ENCODE results near the gene KDM4E.
"Not testable (repeated sequence)": the region's sequence is repeated elsewhere in the genome, so short reads cannot be mapped to it uniquely, and the experiment has no call there.

KDM4E gene

DNA sequence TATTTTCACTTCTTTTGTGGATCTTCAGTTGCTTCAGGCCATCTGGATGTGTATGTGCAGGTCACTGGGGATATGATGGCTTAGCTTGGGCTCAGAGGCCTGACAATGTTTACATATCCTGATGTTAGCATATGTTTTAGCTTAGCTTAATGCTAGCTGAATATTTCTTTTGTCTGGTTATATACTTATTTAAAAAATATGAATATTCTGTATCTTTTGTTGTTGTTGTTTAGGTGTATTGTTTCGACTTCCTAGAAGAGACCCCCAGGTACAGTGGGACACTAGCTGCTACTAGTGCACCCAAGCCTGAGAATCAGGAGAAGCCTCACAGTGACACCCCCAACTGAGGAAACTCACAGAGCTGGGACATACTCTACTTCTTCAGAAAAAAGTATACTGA lies at the start of gene KDM4E:
Gene KDM4E, plus strand, starts transcription at position 301 of the 400 bp plus-strand sequence. CDS start 300 bp downstream, outside the sequence.
- DNase-seq: no peak

DNA sequence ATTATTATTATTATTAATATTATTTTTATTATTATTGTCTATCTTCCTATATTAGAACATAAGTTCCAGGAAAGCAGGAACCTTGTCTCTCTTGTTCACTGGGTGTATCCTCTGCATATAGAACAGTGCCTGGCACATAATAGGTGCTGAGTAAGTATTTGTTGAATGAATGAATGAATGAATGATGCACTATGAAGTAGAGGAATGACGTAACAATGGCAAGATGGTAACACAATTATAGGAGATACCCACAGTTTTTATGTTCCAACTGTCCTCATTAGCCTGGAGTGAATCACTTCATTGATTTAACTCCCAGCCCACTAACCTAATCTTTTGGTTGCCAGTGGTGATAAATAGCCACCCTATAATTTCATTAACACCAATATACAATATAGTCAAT lies 49.5 kb upstream of the KDM4E start:
- no peak for DNase-seq

DNA sequence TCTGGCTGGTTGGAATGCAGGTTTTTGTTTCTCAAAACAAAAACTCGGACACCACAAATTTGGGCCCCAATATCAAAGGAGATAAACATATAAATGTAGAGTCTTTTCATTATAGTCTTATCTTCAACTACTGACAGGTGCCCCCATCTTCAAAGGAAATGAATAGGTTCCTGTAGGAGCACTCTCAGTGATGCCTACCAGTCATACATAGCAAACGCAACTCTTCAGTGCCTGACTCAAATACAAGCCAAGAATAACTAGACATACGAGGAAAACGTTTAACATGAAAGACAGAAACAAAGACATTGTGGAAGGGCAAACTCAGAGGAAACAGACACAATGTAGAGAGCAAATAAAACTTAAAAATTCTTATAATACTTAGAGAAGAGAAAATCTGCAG lies 37.7 kb upstream of the KDM4E start:
- DNase-seq: no peak

DNA sequence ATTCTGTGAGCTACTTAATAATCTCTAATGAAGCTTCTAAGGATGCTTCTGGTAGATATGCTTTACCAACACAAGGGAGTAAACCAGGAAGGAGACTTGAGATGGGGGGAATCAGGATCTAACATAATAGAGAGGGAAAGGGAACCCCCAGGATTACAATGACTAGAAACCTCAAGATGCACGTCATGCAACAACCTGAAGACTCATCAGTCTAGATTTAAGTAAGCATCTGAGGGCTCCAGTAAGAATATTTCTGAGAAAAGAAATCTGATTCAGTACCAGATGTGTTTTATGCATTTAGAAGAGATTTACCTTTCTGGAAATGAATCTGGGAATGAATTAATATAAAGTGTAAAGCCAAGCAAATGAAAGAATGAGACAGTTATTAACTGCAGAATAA lies 36.3 kb upstream of the KDM4E start:
- no peak for DNase-seq

DNA sequence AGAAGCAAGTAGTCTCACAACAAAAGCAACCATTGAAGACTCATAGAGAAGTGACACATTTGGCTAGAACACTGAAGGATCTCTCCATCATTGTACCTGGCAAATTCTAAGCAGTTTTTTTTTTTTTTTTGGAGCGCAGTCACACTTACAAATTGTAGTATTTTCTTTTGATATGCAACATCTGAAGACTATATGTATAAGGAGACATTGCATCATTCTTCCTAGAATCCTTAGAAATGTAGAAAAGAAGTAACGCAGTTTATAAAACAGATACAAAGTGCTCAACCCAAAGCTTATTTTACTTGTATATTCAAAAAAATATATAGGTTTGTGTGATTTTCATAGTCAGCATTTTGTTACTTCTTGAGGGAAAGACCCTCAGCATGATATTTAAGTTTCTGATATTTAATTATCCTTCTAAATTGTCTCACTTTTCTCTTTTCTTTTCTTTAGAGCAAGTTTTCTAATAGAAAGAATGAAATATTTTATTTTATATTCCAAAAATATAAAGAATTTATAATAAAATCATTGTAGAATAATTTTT lies 31.6 kb upstream of the KDM4E start:
- no peak for DNase-seq

DNA sequence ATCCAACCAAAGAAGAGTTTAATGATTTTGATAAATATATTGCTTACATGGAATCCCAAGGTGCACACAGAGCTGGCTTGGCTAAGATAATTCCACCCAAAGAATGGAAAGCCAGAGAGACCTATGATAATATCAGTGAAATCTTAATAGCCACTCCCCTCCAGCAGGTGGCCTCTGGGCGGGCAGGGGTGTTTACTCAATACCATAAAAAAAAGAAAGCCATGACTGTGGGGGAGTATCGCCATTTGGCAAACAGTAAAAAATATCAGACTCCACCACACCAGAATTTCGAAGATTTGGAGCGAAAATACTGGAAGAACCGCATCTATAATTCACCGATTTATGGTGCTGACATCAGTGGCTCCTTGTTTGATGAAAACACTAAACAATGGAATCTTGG lies 27.6 kb upstream of the KDM4E start:
- DNase-seq: no peak

DNA sequence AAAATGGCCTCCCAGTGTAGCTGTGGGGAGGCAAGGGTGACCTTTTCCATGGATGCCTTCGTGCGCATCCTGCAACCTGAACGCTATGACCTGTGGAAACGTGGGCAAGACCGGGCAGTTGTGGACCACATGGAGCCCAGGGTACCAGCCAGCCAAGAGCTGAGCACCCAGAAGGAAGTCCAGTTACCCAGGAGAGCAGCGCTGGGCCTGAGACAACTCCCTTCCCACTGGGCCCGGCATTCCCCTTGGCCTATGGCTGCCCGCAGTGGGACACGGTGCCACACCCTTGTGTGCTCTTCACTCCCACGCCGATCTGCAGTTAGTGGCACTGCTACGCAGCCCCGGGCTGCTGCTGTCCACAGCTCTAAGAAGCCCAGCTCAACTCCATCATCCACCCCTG lies 26.8 kb upstream of the KDM4E start:
- DNase-seq: no peak

DNA sequence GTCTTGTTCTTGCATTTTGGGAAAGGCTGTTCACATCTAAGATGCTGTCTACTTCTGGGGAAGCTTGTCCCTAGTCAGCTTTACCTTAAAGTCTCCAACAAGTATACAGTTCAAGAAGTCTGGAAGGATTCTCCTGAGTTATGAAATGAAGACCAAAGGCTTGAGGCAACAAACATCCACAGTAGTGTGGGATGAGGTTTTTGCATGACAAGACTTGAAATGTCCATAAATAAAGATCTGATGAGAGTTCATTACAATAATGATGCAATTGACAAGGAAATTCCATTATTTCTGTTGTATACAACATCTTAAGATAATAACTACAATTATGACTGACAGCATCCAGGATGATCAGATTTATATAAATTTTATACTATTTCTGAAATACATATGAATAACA lies 21.3 kb upstream of the KDM4E start:
- DNase-seq: no peak

DNA sequence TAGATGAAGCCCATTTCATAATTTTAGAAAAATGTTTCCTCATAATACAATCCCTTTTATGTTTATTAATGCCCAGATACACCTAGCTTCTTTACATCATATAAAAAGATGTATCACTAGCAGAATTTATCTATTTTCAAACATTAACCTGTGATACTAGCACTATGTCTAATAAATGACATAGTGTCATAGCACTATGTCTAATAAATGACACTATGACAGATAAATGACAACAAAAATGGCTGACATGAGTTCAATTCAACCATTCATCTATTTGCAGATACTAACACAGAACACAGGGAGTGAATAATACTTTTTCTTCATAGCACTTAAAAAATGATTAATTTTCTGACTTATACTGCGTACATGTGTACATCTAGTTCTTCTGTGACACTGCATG lies 19.4 kb upstream of the KDM4E start:
- DNase-seq: no peak

DNA sequence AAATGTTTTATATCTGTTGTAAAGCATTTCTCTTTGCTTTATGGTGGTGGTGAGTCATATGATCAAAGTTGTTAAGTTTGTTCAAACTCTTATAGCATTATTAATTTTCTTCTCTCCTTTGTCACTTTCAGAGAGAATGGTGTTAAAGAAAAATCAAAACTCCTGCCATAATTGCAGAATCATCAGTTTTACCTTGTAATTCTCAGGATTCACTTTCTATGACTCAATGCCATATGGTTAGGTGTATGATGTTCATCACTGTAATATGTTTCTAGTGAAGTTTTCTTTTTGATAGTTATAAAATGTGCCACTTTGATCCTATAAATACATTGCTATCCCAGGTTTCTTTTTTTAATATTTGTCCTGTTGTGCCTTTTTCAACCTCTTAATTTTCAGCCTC lies 13.7 kb upstream of the KDM4E start:
- DNase-seq: no peak

DNA sequence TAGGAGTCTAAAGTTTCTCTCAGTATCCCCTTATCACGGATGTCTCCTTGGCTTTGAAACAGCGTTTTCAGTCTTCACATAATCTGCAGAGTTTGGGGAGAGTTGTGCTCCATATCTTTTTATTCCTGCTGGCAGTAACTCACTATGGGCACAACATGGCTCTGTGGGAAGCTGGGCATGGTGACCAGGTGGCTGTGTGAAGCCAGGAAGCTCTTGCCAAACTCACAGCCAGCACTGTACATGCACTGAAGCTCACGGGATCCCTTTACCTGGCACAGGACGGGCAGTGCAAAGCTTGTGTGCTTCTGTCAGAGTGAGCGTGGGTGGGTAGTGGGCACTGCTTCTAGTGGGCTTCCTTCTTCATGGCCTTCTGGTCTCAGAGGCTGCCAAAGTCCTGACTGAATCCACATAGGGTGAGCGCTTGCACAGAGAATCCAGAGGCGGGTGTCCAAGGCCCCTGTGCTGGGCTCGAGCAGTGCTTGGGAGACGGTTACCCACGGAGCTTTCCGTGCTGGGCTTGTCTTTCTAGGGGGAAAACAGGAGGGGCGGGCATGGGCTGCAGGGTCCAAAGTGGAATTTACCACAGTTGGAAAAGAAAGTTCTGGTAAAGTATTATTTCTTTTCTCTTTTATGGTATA lies 10.8 kb upstream of the KDM4E start:
- no peak for DNase-seq

DNA sequence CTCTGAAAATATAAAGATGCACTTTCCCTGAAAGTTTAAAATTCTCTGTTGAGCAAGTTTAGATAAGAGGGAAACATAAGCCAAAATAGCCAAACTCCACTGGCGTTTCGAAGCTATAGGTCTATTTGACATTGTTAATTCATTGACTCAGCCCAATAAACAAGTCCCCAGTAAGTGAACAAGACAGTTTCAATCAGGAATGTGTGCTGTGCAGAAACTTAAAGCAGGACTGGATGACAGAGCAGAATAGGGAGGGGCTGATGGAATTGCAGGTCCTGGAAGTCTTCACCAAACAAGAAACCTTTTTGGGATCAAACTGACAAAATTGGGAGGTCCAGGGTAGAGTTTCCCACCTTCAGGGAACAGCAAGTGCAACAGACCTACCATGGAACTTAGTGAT lies 8.9 kb upstream of the KDM4E start:
- DNase-seq: no peak

DNA sequence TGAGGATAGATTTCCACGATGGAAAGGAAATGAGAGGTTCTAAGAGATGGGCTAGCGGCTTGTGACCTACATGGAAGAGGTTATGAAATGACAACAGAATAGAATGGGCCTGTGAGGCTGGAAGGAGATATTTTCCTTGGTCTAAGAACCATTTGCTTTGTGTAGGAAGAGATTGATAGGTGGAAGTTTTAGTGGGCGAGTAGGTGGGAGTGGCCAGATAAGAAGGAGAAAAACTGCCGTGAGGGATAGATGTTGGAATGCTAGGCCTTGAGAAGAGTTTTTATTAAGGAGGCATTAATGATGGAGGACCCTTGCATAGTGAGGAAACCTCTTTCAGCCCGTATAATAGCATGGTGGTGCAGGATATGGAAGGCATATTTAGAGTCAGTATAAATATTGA lies 3.6 kb upstream of the KDM4E start:
- DNase-seq: not testable (repeated sequence)

DNA sequence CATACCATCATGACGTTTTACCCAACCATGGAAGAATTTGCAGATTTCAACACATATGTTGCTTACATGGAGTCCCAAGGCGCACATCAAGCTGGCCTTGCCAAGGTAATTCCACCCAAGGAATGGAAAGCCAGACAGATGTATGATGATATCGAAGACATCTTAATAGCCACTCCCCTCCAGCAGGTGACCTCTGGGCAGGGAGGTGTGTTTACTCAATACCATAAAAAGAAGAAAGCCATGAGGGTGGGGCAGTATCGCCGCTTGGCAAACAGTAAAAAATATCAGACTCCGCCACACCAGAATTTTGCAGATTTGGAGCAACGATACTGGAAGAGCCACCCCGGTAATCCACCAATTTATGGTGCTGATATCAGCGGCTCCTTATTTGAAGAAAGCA lies 536 bp downstream of the KDM4E start:
- not testable (repeated sequence) for DNase-seq

DNA sequence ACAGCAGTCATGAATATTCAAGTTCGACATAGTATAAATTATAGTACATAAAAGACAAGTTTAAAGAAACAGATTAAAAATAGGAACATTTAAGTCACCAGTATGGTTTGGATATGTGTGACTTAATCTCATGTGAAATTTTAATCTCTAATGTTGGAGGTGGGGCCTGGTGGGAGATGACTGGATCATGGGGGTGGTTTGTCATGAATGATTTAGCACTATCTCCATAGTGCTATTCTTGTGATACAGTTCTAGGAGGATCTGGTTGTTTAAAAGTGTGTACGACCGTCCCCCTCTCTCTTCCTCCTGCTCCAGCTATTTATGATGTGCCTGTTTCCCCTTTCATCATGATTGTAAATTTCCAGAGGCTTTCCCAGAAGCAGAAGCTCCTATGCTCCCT lies 3.3 kb downstream of the KDM4E start:
- no peak for DNase-seq

DNA sequence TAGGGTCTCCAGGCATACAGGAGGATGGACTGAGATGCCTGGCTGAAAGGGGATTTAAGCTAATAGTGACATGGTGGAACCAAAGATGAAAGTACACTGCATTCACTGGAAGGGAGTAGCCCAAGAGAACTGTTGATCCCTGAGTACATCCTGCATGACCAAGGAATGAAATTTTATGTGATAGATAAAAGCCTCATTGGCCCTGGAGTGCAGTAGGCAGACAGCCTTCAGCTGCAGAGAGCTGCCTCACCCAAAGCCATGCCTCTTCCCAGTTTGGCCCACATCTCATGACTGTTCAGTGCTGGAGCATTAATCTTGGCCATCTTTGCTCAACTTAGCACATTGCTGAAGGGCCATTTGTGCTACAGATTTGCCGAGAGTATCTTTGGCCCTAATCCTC lies 8.0 kb downstream of the KDM4E start:
- DNase-seq: no peak

DNA sequence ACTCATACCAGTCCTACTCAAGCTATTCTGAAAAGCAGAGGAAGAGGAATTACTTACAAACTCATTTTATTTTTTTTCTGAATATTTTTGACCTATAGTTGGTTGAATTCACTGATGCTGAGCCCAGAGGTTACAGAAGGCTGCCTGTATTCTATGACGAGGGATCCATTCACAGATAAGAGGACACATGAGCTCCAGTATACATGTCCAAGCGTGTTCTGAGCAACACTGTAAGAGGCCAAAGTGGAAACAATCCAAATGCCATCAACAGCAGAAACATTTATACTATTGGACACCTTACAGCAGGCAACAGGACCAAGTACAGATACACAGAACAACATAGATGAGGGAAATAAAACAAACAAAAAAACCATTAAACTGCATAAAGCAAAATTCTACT lies 10.3 kb downstream of the KDM4E start:
- DNase-seq: no peak

DNA sequence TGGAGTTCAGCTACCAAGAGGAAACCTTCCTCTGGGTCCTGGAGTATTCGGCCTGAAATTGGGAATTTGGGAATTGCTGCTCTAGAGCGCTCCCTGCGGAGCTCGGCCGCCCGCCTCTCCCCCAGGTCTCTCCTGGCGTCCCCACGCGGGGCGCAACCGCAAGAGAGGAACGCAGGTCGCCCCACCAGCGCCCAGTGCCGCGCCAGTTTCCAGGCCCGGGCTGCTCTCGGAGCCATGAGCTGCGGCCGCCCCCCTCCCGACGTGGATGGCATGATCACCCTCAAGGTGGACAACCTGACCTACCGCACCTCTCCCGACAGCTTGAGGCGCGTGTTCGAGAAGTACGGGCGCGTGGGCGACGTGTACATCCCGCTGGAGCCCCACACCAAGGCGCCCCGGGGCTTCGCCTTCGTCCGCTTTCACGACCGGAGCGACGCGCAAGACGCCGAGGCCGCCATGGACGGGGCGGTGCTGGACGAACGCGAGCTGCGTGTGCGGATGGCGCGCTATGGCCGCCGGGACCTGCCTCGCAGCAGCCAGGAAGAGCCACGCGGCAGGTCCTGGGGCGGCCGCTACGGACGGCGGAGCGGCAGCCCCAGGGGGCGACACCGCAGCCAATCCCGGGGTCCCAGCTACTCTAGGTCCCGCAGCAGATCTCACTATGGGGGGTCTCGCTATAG lies 12.4 kb downstream of the KDM4E start:
- DNase-seq: not testable (repeated sequence)

DNA sequence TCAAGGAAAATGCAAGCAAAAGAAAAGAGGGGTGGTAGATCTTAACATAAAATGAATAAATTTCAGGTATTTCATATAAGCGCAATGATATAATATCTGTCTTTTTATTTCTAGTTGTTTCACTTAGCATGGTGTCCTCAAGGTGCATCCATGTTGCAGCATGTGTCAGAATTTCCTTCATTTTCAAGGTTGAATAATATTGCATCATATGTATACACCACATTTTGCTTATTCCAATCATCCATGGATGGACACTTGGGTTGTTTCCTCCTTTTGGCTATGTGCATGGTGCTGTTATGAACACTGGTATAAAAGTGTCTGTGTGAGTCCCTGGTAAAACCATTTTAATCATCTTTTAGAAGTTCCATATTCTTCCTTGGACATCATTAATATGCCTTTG lies 17.2 kb downstream of the KDM4E start:
- DNase-seq: no peak

DNA sequence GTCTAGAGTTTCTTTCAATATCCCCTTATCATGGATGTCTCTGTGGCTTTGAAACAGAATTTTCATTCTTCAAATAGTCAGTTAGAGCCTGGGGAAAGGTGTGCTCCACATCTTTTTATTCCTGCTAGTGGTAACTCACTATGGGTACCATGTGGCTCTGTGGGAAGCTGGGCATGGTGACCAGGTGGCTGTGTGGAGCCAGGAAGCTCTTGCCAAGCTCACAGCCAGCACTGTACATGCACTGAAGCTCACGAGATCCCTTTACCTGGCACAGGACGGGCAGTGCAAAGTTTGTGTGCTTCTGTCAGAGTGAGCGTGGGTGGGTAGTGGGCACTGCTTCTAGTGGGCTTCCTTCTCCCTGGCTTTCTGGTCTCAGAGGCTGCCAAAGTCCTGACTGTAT lies 17.8 kb downstream of the KDM4E start:
- DNase-seq: no peak

DNA sequence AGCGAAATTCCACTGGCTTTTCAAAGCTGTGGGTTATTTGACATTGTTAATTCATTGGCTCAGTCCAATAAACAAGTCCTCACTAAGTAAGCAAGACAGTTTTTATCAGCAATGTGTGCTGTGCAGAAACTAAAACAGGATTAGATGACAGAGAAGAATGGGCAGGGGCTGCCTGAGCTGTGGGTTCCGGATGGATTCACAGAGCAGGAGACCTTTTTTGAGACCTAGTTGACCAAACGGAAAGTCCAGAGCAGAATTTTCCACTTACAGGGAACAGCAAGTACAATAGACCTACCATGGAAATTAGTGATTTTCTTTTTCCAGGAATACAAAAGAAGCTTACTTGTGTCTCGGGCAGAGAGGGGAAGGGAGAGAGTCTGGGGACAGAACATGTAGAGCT lies 19.0 kb downstream of the KDM4E start:
- no peak for DNase-seq

DNA sequence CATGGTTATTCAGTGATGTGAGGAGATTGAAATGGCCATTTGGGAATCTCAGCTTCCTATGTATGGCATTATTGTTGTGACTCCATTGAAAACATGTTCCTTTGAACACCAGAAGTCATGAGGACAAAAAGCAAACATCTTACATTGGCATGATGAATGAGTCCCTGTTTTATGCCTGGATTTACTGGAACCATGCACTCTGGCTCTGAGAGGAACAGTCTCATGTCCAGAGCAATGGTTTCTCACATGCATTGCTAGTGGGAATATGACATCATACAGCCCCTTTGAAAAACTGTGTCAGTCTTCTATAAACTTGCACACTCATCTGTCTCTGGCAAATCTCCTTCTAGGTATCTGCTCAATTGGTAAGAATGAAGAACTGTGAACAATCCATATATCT lies 20.8 kb downstream of the KDM4E start:
- no peak for DNase-seq

DNA sequence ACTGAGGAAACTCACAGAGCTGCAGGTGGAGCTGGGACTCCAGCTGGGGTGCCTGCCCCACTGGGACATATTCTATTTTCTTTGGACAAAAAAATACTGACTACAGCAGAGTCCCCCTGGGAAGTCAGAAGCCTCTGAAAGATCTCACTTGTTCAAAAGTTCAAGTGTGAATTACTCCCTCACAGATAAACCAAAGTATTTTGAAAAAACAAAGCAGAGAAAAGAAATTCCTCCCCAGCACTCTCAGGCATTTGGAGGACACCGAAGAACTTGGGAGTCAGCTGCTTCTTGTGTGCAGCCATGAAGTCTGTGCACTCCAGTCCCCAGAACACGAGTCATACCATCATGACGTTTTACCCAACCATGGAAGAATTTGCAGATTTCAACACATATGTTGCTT lies 24.1 kb downstream of the KDM4E start, which contains the start of gene KDM4F:
Gene KDM4F, plus strand, starts transcription at position 301 of the 400 bp plus-strand sequence.
- not testable (repeated sequence) for DNase-seq

DNA sequence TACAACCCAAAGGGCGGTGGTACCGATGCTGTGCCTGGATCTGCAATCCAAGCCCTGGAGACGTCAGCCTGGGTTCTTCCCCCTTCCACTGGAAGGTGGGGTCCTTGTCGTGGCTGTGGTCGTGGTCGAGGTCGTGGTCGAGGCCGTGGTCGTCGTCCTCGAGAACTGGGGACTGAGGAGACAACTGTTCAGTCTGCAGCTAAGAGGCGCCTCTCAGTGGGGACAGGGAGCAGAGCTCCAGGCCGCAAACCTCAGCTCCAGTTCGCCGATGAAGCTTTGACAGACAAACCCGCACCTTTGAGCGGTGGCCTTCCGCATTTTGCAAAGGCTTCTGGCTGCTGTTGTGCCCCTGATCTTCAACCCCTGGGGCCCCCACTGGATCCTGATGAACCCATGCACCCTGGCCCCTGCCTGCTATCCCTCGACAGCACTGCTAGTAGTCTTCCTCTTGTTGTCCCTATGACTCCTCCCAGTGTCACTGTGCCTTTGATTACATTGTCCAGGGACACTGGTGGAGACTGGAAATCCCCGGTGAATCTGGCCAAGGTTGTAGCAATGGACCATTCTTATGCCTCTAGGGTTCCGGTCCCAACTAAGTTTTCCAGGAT lies 25.6 kb downstream of the KDM4E start:
- no peak for DNase-seq

All from NCI-H446 (cell line).